ENCODE results near the gene SKIDA1. TPM values are rescaled to one million over a fixed set of nuclear protein-coding genes. Genes with fewer than 3 reads are reported as not detected.
A peak's percentile ranks its signal among the peaks of the same experiment; 100 is the strongest.

Gene SKIDA1
- total RNA-seq, 3 donors from 2014 or later, result 0.59 to 1.4 (median 0.98) TPM

DNA sequence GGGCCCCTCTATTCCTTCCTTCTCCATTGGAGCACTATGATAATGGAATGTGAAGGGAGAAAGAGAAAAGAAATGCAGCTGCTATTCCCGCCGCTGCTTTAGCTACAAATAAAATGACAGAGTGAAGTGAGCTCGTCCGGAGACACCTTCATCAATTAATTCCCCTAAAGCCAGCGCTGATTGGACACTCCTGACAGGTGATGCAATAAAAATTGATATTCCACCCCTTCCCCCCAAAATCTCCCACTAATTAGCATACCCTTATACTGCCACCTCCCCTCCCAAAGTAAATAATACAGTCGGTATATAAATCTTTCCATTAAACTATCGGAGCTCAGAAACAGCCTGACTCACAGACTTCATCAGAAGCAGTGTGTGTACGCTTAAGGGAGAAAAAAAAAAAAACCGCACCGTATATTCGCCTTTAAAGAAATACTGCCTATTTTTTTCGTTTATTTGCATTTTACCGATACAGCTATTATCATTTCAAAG is 7.3 kb downstream of the SKIDA1 start:
- H3K4me1 ChIP-seq, result peaks cover 0 to 6% of the 10 kb centered on the region in 2 donors
- peaks cover 0 to 16% of the 10 kb centered on the region in 2 donors for H3K27me3 ChIP-seq
- peak overlapping the region; percentile 54 to 76 (median 66) for H3K4me3 ChIP-seq
- no peaks in the 10 kb centered on the region for H3K36me3 ChIP-seq
- H3K9me3 ChIP-seq, result no peaks in the 10 kb centered on the region
- DNase-seq (ENCODE audit: low spot score in 2 of 2), result no peak
- intact Hi-C loops (cut with DNase I; ENCODE audit: low total_unique reads), result loop anchor here (10.0 kb wide), 1 partner anchor 1673 kb away; no protein-coding TSS in a partner anchor
- H3K27ac ChIP-seq, result peak overlapping the region; percentile 79 to 81
- TF ChIP-seq POLR2A (IDR thresholded peaks at IDR 0.05) (no peak), POLR2AphosphoS5 (IDR thresholded peaks at IDR 0.05) (no peak)
- TF ChIP-seq, protein P1, sequence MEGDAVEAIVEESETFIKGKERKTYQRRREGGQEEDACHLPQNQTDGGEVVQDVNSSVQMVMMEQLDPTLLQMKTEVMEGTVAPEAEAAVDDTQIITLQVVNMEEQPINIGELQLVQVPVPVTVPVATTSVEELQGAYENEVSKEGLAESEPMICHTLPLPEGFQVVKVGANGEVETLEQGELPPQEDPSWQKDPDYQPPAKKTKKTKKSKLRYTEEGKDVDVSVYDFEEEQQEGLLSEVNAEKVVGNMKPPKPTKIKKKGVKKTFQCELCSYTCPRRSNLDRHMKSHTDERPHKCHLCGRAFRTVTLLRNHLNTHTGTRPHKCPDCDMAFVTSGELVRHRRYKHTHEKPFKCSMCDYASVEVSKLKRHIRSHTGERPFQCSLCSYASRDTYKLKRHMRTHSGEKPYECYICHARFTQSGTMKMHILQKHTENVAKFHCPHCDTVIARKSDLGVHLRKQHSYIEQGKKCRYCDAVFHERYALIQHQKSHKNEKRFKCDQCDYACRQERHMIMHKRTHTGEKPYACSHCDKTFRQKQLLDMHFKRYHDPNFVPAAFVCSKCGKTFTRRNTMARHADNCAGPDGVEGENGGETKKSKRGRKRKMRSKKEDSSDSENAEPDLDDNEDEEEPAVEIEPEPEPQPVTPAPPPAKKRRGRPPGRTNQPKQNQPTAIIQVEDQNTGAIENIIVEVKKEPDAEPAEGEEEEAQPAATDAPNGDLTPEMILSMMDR (IDR thresholded peaks at IDR 0.05), result no peak

DNA sequence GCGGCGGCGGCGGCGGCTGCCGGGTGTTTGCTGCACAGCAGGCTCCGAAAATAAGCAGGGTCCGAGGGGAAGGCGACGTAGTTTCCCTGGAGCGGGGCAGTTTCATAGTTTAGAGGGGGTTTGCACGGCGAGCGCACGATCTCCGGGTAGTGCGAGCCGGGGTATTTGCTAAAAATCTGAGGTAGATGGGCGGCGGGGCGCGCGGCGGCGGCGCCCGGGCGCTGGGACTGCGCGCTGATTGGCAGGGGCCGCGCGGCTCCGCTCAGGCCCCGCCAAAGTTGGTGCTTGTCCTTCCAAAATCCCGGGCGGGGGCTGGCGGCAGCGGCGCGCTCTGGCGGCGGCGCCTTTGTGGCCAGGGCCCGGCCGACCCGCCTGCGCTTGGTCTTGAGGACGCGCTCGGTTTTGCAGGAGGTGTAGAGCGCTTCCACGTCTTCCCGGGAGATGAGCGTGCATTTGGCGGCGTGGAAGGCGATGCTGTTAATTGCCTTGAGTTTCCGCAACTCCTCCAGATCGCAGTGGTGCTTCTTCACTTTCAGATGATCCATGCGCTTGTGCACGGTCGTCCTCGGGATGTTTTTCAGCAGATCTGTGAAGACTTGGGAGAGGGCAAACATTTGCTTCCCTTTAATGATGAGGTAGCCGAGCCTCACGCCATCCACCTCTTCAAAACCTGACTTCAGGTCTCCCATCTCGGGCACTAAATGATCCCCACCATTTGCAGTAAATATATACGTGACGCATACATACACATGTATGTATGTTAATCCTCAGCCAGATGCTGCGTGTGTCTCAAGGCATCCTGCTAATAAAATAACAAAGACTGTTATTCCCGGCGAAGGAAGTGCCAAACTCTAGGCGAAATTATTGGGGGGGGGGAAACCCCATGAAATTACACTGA is 8.1 kb downstream of the SKIDA1 start:
- intact Hi-C loops (cut with DNase I; ENCODE audit: low total_unique reads), result loop anchor here (10.0 kb wide), 1 partner anchor 1673 kb away; no protein-coding TSS in a partner anchor
- Histone ChIP-seq H3K4me1 (peaks cover 0 to 6% of the 10 kb centered on the region in 2 donors), H3K27ac (peak overlapping the region; percentile 79 to 81)

DNA sequence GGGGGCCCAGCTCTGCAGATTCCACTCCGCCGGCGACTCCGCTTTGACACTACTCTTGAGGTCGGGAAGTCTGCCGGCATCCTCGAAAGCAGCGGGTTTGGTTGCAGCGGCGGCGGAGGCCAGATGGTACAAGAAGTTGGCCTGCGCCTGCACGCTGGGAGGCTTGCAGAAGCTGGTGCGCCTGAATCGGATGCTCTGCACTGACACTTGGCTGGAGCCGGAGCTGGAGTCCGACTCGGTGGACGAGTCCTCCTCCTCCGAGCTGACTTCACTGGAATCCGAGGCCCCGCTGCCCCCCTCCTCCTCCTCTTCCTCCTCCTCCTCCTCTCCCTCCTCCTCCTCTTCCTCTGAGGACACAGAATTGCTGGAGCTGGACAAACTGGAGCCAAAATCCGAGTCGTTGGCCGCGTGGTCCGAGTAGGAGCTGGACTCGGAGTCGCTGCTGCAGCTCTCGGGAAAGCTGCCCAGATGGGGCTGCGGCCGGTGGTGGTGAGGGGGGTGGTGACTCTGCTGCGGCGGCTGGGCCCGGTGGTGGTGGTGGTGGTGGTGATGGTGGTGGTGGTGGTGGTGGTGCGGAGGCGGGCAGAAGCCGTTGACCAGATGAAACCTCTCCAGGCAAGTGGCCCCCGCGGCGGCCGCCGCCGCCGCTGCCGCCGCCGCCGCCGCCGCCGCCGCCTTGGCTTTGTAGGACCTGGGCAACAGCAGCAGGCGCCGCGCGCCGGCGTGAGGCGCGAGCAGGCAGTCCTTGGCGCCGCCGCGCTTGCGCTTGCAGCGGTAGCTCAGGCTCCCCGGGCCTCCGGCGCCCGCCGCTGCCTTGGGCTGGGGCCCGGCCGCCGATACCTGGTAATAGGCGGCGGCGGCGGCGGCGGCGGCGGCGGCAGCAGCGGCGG is 9.0 kb downstream of the SKIDA1 start:
- TF ChIP-seq, protein P1 (IDR thresholded peaks at IDR 0.05), result no peak
- TF ChIP-seq POLR2A (IDR thresholded peaks at IDR 0.05), result no peak
- no peak for TF ChIP-seq POLR2AphosphoS5 (IDR thresholded peaks at IDR 0.05)
- Histone ChIP-seq H3K36me3 (no peaks in the 10 kb centered on the region), H3K4me1 (peaks cover 0 to 6% of the 10 kb centered on the region in 2 donors), H3K9me3 (no peaks in the 10 kb centered on the region), H3K4me3 (peak overlapping the region; percentile 54 to 76 (median 66)), H3K27me3 (peaks cover 0 to 18% of the 10 kb centered on the region in 2 donors), H3K27ac (peak overlapping the region; percentile 36 to 81)
- DNase-seq (ENCODE audit: low spot score in 2 of 2), result no peak
- intact Hi-C loops (cut with DNase I; ENCODE audit: low total_unique reads), result loop anchor here (10.0 kb wide), 1 partner anchor 1672 kb away; no protein-coding TSS in a partner anchor

More for the DNA sequence above, 8.1 kb downstream of the SKIDA1 start:
- H3K9me3 ChIP-seq, result no peaks in the 10 kb centered on the region
- TF ChIP-seq POLR2A (IDR thresholded peaks at IDR 0.05) (no peak), POLR2AphosphoS5 (IDR thresholded peaks at IDR 0.05) (peak in 1 of 3 donors; percentile 32)
- TF ChIP-seq, protein P1 (IDR thresholded peaks at IDR 0.05), result no peak
- DNase-seq (ENCODE audit: low spot score in 2 of 2), result no peak
- peaks cover 0 to 16% of the 10 kb centered on the region in 2 donors for H3K27me3 ChIP-seq
- H3K4me3 ChIP-seq, result peak overlapping the region; percentile 54 to 76 (median 66)
- no peaks in the 10 kb centered on the region for H3K36me3 ChIP-seq

DNA sequence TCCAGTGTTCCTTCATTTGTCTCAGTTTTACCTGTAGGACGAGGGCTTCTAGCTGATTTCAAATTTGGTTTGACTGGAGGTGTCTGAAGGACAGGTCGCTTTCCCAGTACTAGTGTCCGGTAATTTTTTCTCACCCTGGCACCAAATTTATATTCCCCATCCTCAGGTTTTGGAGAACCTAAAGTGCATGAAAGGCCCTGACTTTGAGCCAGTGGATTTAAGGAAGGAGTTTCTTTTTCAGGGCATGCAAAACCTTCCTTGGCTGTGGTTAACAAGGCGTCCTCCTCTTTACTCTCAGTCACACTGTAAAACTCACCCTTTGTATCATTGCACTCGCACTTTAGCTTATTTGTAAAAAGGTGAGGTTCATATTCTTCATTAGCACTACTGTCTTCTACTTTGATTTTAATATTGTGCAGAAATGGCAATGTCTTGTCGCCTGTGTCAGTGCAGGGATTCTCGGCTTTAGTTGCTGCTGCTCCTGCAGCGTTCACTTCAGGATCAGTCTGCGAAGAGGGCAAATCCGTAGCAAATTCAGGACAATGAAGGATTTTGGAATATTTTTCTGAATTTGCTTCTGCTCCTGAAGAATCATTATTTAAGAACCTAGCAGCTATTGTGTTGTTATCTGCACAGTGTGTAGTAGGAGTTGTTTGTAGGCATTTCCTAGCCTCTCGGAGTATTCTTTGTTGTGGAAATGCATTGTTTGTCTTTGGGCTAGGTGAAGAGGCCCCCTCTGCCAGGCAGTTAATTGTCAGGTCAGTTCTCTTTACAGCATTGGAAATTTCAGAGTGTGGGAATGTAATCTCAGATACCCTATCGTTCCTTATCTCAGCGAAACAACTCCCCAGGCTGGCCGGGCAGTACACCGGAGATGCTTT is 9.9 kb downstream of the SKIDA1 start:
- TF ChIP-seq, protein P1 (IDR thresholded peaks at IDR 0.05), result no peak
- TF ChIP-seq POLR2AphosphoS5 (IDR thresholded peaks at IDR 0.05) (no peak), POLR2A (IDR thresholded peaks at IDR 0.05) (no peak)
- no peaks in the 10 kb centered on the region for H3K9me3 ChIP-seq
- H3K4me3 ChIP-seq, result peak overlapping the region; percentile 54 to 76 (median 66)
- H3K36me3 ChIP-seq, result no peaks in the 10 kb centered on the region
- intact Hi-C loops (cut with DNase I; ENCODE audit: low total_unique reads), result loop anchor here (10.0 kb wide), 1 partner anchor 1671 kb away; no protein-coding TSS in a partner anchor
- peaks cover 0 to 6% of the 10 kb centered on the region in 2 donors for H3K4me1 ChIP-seq
- peak overlapping the region in 1 of 2 donors; percentile 81 for H3K27ac ChIP-seq
- peaks cover 0 to 16% of the 10 kb centered on the region in 2 donors for H3K27me3 ChIP-seq
- DNase-seq (ENCODE audit: low spot score in 2 of 2), result no peak

Measured in breast epithelium (tissue), 4 donors.